NCI-H82 treated with DMSO at 0.1 percent for 48 hours (cell line): ENCODE measurements around the gene TRIM69.
"Not testable (repeated sequence)": the region's sequence is repeated elsewhere in the genome, so short reads cannot be mapped to it uniquely, and the experiment has no call there.

Source experiments
- DNase-seq: peaks from one replicate; lab custom pipeline; 2025; ENCODE audit not compliant: unreplicated experiment; lab: John Stamatoyannopoulos, UW

Gene TRIM69

GRCh38 chr15:44736181-44736765 lies at the start of gene TRIM69:
Gene TRIM69, plus strand, starts transcription at chr15:44736528. Its CDS starts 177 bp downstream, at chr15:44736705.
- DNase-seq, result no peak

GRCh38 chr15:44689318-44689717 lies 47.0 kb upstream of the TRIM69 start:
- DNase-seq, result not testable (repeated sequence)

GRCh38 chr15:44690245-44690644 lies 46.1 kb upstream of the TRIM69 start:
- not testable (repeated sequence) for DNase-seq

GRCh38 chr15:44692659-44693058 lies 43.7 kb upstream of the TRIM69 start:
- DNase-seq, result no peak

GRCh38 chr15:44694416-44694815 lies 41.9 kb upstream of the TRIM69 start:
- no peak for DNase-seq

- peak; percentile 76 for DNase-seq
Measured at GRCh38 chr15:44695294-44695693, 41.0 kb upstream of the TRIM69 start.

- DNase-seq, result no peak
Measured at GRCh38 chr15:44697014-44697413, 39.3 kb upstream of the TRIM69 start.

GRCh38 chr15:44698641-44699040 lies 37.7 kb upstream of the TRIM69 start:
- DNase-seq, result no peak

GRCh38 chr15:44700676-44701075 lies 35.7 kb upstream of the TRIM69 start:
- not testable (repeated sequence) for DNase-seq

- no peak for DNase-seq
Measured at GRCh38 chr15:44705986-44706385, 30.3 kb upstream of the TRIM69 start.

- no peak for DNase-seq
Measured at GRCh38 chr15:44706401-44706800, 29.9 kb upstream of the TRIM69 start.

GRCh38 chr15:44706946-44707636 lies 29.2 kb upstream of the TRIM69 start:
- DNase-seq, result no peak

GRCh38 chr15:44710236-44711095 lies 25.9 kb upstream of the TRIM69 start:
- no peak for DNase-seq

GRCh38 chr15:44711096-44711742 lies 25.1 kb upstream of the TRIM69 start, which contains the start of the genes B2M and PATL2:
Gene B2M, plus strand, starts transcription at chr15:44711517. Its CDS starts 30 bp downstream, at chr15:44711547.
Gene PATL2, minus strand, starts transcription at chr15:44711323. Its CDS starts 34,833 bp downstream, at chr15:44676490.
- DNase-seq, result peak; percentile 81

GRCh38 chr15:44711743-44712345 lies 24.5 kb upstream of the TRIM69 start:
- DNase-seq, result no peak

- DNase-seq, result peak; percentile 8
Measured at GRCh38 chr15:44712346-44713005, 23.9 kb upstream of the TRIM69 start.

- DNase-seq, result no peak
Measured at GRCh38 chr15:44713006-44713966, 23.0 kb upstream of the TRIM69 start.

- no peak for DNase-seq
Measured at GRCh38 chr15:44715142-44715796, 21.1 kb upstream of the TRIM69 start.
